Measurements from ENCODE around the gene DCUN1D2. TPM values are rescaled to one million over a fixed set of nuclear protein-coding genes. Genes with fewer than 3 reads are reported as not detected.
"Not testable (repeated sequence)": the region's sequence is repeated elsewhere in the genome, so short reads cannot be mapped to it uniquely, and the experiment has no call there.

Gene DCUN1D2
- total RNA-seq, 1 donor from 2014 or later, result 26.2 TPM

GRCh38 chr13:113455384-113455783, 35.1 kb downstream of the DCUN1D2 start:
- DNase-seq (no peak), ATAC-seq (ENCODE audit: low read depth) (no peak)
- no peak for TF ChIP-seq CTCF (IDR thresholded peaks at IDR 0.05)
- intact Hi-C loops (cut with micrococcal nuclease), result no loop called here
- Mint-ChIP-seq H3K36me3 (ENCODE audit: low read depth) (peaks cover 58% of the 10 kb centered on the region), H3K27me3 (no peaks in the 10 kb centered on the region), H3K4me1 (peaks cover 3% of the 10 kb centered on the region), H3K27ac (no peak overlapping the region), H3K9me3 (no peaks in the 10 kb centered on the region), H3K4me3 (no peak overlapping the region)
- ChIA-PET POLR2A (no interaction called here), CTCF (no interaction called here)

- Mint-ChIP-seq H3K27ac (no peak overlapping the region), H3K27me3 (no peaks in the 10 kb centered on the region), H3K4me3 (no peak overlapping the region), H3K9me3 (no peaks in the 10 kb centered on the region), H3K4me1 (peaks cover 4% of the 10 kb centered on the region), H3K36me3 (ENCODE audit: low read depth) (peaks cover 53% of the 10 kb centered on the region)
- no peak for TF ChIP-seq CTCF (IDR thresholded peaks at IDR 0.05)
- CTCF ChIA-PET, result no interaction called here
- intact Hi-C loops (cut with micrococcal nuclease), result loop anchor here (5.0 kb wide), 1 partner anchor 248 kb away; the partner anchor contains the start of genes CUL4A and PCID2
- ATAC-seq (ENCODE audit: low read depth), result no peak
- POLR2A ChIA-PET, result no interaction called here
- DNase-seq, result no peak
These were observed 35.6 kb downstream of the DCUN1D2 start for GRCh38 chr13:113454936-113455335.

DNA sequence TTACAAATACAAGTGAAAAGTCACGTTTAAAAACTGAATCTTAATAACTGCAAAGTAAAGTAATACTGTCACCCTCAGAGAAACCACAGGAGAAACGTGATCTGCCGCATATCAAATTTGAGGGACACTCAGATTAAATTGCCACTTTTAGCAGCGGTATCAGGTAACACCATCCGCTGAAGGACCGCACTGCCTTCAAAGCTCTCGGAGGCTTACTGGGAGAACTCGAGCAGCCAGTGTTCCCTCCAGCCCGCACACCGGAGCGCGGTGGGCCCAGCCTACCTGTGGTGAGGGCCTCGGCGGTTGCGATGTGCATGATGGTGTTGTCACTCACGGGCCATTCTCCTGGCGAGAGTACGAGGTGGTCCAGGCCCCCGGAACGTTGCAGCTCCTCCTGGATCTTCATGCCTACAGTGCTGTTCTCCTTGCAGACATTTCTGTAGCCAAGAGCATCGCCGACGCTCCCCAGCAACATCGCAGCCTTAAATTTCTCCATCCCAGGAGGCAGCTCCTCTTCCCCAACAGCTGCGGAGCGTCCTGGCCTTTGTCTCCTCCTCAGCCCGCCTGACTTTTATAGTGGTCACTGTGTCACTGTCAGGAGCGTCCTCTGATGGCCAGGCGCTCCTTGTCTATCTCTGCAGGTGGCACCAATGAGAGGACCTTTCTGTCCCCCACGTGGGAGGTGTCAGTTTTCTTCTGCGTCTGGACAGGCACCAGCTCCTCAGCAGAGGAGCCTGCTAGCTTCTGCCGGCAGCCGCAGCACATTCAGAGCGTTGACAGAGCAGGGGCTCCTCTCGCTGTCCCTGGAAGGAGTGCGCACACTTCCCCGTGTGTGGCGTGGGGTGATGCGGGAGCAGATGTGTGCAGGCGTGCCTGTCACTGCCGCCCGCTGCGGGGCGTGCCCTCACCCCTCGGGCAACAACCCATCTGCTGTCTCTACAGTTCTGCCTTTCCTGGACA, 37.3 kb downstream of the DCUN1D2 start, which contains the start of gene ADPRHL1:
Gene ADPRHL1, minus strand, starts transcription at position 547 of the 960 bp plus-strand sequence. Its CDS starts 51 bp downstream, at position 496.
- intact Hi-C loops (cut with micrococcal nuclease), result loop anchor here (5.0 kb wide), 1 partner anchor 246 kb away; the partner anchor contains the start of genes CUL4A and PCID2
- DNase-seq (no peak), ATAC-seq (ENCODE audit: low read depth) (no peak)
- Mint-ChIP-seq H3K4me3 (no peak within 1 kb of the TSS), H3K36me3 (ENCODE audit: low read depth) (peaks cover 39% of the 10 kb centered on the region), H3K4me1 (peaks cover 7% of the 10 kb centered on the region), H3K27ac (no peak within 1 kb of the TSS), H3K9me3 (no peaks in the 10 kb centered on the region), H3K27me3 (no peaks in the 10 kb centered on the region)
- CTCF ChIA-PET, result no interaction called here
- POLR2A ChIA-PET, result no interaction called here
- TF ChIP-seq CTCF (IDR thresholded peaks at IDR 0.05), result no peak

GRCh38 chr13:113452466-113452865, 38.0 kb downstream of the DCUN1D2 start:
- Mint-ChIP-seq H3K9me3 (no peaks in the 10 kb centered on the region), H3K27me3 (no peaks in the 10 kb centered on the region), H3K27ac (no peak overlapping the region), H3K4me1 (peaks cover 7% of the 10 kb centered on the region), H3K36me3 (ENCODE audit: low read depth) (peaks cover 33% of the 10 kb centered on the region), H3K4me3 (no peak overlapping the region)
- ATAC-seq (ENCODE audit: low read depth) (no peak), DNase-seq (no peak)
- POLR2A ChIA-PET, result no interaction called here
- no peak for TF ChIP-seq CTCF (IDR thresholded peaks at IDR 0.05)
- CTCF ChIA-PET, result interaction anchor here (1.3 kb wide), 1 partner anchor 510 kb away, joined by 3 read pairs; no protein-coding TSS in a partner anchor
- intact Hi-C loops (cut with micrococcal nuclease), result loop anchor here (5.0 kb wide), 1 partner anchor 245 kb away; the partner anchor contains the start of genes CUL4A and PCID2

DNA sequence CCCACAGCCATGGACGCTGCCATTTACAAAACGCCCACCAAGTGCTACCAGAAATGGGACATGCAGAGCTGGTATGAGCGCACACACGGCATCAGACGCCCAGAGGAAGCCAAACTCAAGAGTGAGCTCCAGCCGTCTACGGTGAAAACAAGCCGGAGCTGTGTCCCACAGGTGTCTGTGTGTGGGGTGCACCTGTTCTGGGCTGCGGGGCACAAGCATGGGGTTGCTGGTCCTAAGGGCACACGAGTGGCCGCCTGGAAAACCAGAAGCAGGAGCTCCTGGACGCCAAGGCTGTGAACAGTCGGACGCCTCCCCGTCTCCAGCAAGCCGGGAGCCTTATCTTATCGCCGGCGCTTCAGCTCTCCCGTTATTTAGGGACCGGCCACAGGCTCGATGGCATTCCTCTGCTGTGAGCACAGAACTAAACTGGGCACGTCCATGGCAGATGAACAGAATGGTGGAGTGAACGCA, 38.5 kb downstream of the DCUN1D2 start:
- no peak for ATAC-seq (ENCODE audit: low read depth)
- DNase-seq, result no peak
- ChIA-PET POLR2A (no interaction called here), CTCF (interaction anchor here (1.3 kb wide), 1 partner anchor 509 kb away, joined by 3 read pairs; no protein-coding TSS in a partner anchor)
- Mint-ChIP-seq H3K27me3 (no peaks in the 10 kb centered on the region), H3K4me3 (no peak overlapping the region), H3K27ac (no peak overlapping the region), H3K36me3 (ENCODE audit: low read depth) (peaks cover 32% of the 10 kb centered on the region), H3K9me3 (no peaks in the 10 kb centered on the region), H3K4me1 (peaks cover 7% of the 10 kb centered on the region)
- TF ChIP-seq CTCF (IDR thresholded peaks at IDR 0.05), result no peak
- intact Hi-C loops (cut with micrococcal nuclease), result loop anchor here (1.0 to 5.0 kb wide), 3 partner anchors 177 to 510 kb away; partner anchors contain the start of genes CUL4A and PCID2

DNA sequence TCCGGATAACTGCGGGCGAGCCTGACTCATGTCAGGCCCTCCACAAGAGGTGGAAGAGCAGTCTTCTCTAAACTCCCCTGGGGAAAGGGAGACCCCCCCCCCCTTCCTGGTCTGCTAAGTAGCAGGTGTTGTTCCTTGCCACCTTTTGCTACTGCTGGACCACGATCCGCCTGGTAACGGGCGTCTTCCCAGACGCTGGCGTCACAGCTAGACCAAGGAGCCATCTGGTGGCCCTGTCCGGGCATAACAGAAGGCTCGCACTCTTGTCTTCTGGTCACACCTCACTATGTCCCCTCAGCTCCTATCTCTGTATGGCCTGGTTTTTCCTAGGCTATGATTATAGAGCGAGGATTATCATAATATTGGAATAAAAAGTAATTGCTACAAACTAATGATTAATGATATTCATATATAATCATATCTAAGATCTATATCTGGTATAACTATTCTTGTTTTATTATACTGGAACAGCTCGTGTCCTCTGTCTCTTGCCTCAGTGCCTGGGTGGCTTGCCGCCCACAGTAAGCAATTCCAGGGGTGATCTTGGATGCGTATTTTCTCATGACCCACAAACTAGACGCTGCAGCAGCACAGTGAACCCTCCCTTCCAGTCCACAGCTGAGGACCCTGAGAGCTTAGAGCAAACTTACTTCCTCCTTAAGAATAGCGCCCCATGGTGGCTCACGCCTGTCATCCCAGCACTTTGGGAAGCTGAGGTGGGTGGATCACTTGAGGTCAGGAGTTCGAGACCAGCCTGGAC, 39.5 kb downstream of the DCUN1D2 start:
- DNase-seq; H3K9me3 Mint-ChIP-seq; H3K27me3 Mint-ChIP-seq; ATAC-seq (ENCODE audit: low read depth); H3K27ac Mint-ChIP-seq; H3K4me3 Mint-ChIP-seq: not testable (repeated sequence)
- Mint-ChIP-seq H3K4me1 (peaks cover 13% of the 10 kb centered on the region), H3K36me3 (ENCODE audit: low read depth) (peaks cover 26% of the 10 kb centered on the region)
- CTCF ChIA-PET, result interaction anchor here (1.3 kb wide), 1 partner anchor 508 kb away, joined by 3 read pairs; no protein-coding TSS in a partner anchor
- intact Hi-C loops (cut with micrococcal nuclease), result loop anchor here (1.0 to 5.0 kb wide), 3 partner anchors 176 to 509 kb away; partner anchors contain the start of genes CUL4A and PCID2
- POLR2A ChIA-PET, result interaction anchor here (0.6 to 0.7 kb wide), 3 partner anchors 39 to 168 kb away, joined by 4 to 5 read pairs (median 4); no protein-coding TSS in a partner anchor
